ENCODE data around the gene BSN. TPM values are rescaled to one million over a fixed set of nuclear protein-coding genes. Genes with fewer than 3 reads are reported as not detected.
"Not testable (repeated sequence)": the region's sequence is repeated elsewhere in the genome, so short reads cannot be mapped to it uniquely, and the experiment has no call there.

BSN gene
- total RNA-seq, 2 donors from 2014 or later: 0.82 to 11.6 TPM

DNA sequence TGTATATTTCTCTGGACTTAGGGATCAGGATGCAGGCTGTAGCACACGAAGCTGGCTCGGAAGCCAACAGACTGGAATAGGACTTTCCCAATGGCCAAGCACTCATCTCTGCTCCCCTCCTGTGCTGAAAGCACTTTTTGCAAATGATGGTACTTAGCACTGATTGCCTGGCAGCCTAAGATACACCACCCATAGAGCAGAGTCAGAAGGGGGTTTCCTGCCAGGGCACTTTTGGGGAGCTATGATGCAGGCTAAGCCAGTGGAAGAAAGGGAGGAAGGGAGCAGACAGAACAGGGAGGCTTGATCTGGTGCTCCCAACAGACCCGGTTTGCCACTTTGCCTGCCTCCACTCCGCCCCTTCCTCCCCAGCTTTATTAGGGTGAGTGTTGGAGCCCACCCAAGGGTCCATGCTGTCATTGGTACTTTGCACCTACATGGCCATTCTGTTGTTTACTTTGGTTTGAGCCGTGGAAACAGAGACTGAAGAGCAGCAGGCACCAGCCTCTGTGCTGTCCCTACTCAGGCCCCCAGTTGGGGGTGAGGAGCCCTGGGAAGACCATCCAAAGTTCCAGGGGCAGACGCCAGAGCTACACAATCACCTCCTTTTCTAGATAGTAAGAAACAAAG lies 15.9 kb downstream of the BSN start:
- WGBS: 54% methylated on average over 6 of the region's 6 CpGs
- H3K27ac ChIP-seq: no peak overlapping the region
- no peak overlapping the region for H3K4me3 ChIP-seq
- H3K4me1 ChIP-seq (replicated peaks): no peaks in the 10 kb centered on the region
- intact Hi-C loops (cut with DNase I): no loop called here
- no peak for TF ChIP-seq POLR2AphosphoS5 (IDR thresholded peaks at IDR 0.05)
- TF ChIP-seq, protein P1, sequence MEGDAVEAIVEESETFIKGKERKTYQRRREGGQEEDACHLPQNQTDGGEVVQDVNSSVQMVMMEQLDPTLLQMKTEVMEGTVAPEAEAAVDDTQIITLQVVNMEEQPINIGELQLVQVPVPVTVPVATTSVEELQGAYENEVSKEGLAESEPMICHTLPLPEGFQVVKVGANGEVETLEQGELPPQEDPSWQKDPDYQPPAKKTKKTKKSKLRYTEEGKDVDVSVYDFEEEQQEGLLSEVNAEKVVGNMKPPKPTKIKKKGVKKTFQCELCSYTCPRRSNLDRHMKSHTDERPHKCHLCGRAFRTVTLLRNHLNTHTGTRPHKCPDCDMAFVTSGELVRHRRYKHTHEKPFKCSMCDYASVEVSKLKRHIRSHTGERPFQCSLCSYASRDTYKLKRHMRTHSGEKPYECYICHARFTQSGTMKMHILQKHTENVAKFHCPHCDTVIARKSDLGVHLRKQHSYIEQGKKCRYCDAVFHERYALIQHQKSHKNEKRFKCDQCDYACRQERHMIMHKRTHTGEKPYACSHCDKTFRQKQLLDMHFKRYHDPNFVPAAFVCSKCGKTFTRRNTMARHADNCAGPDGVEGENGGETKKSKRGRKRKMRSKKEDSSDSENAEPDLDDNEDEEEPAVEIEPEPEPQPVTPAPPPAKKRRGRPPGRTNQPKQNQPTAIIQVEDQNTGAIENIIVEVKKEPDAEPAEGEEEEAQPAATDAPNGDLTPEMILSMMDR (IDR thresholded peaks at IDR 0.05): no peak
- TF ChIP-seq POLR2A (IDR thresholded peaks at IDR 0.05): no peak
- no peaks in the 10 kb centered on the region for H3K36me3 ChIP-seq
- DNase-seq (ENCODE audit: low spot score): no peak
- no peaks in the 10 kb centered on the region for H3K9me3 ChIP-seq
- no peaks in the 10 kb centered on the region for H3K27me3 ChIP-seq (replicated peaks; ENCODE audit: insufficient read depth)

DNA sequence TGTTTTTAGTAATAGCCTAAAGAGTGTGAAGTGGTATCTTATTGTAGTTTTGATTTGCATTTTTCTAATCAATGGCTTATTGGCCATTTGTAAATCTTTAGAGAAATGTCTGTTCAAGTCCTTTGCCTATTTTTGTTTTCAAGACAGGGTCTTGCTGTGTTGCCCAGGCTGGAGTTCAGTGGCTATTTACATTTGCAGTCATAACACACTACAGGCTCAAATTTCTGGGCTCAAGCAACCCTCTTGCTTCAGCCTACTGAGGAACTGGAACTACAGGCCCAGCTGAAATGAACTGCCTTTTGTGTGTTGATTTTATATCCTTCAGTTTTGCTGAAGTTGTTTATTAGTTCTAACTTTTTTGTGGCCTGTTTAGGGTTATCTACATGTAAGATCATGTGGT lies 27.9 kb downstream of the BSN start:
- DNase-seq (ENCODE audit: low spot score): no peak
- Histone ChIP-seq H3K36me3 (no peaks in the 10 kb centered on the region), H3K27me3 (replicated peaks; ENCODE audit: insufficient read depth) (no peaks in the 10 kb centered on the region), H3K9me3 (no peaks in the 10 kb centered on the region), H3K4me1 (replicated peaks) (no peaks in the 10 kb centered on the region), H3K4me3 (no peak overlapping the region), H3K27ac (no peak overlapping the region)
- TF ChIP-seq, protein P1 (IDR thresholded peaks at IDR 0.05): no peak
- TF ChIP-seq POLR2AphosphoS5 (IDR thresholded peaks at IDR 0.05) (no peak), POLR2A (IDR thresholded peaks at IDR 0.05) (no peak)
- intact Hi-C loops (cut with DNase I): no loop called here

DNA sequence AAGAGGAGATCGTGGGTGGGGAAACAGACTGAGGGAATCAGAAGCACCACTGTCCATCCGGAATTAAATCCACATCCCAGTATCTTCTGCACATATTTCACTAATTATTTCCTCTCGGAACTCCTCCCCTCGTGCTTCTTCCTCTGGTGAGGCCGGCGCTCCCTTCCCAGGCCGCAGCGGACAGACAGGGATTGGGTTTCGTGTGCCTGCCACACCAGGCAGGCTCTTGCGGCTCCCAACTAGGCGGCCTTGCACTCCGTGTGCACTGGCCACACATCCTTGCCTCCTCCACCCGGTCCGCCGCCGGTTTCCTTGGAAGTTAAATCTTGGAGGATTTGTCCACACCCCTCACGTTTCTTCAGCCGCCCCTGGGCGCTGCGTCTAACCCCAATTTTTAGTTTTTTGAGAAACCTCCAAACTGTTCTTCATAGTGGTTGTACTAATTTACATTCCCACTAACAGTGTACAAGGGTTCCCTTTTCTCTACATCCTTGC lies 31.0 kb downstream of the BSN start:
- H3K36me3 ChIP-seq; H3K4me1 ChIP-seq (replicated peaks); H3K27ac ChIP-seq; H3K4me3 ChIP-seq; H3K27me3 ChIP-seq (replicated peaks; ENCODE audit: insufficient read depth); intact Hi-C loops (cut with DNase I); DNase-seq (ENCODE audit: low spot score); H3K9me3 ChIP-seq: not testable (repeated sequence)
- WGBS: 88% methylated on average over 20 of the region's 20 CpGs

DNA sequence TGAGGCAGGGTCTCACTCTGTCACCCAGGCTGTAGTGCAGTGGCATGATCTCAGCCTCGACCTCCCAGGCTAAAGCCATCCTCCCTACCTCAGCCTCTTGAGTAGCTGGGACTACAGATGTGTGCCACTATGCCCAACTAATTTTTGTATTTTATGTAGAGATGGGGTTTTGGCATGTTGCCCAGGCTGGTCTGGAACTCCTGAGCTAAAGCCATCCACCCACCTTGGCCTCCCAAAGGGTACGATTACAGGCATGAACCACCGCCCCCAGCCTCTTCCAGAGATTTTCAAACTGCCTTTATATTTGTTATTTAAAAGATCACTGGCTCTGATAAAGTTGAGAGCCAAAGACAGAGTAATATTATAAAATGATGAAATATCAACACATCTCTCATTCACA lies 37.3 kb downstream of the BSN start:
- 59% methylated on average over 3 of the region's 3 CpGs for WGBS
- H3K36me3 ChIP-seq: no peaks in the 10 kb centered on the region
- no peaks in the 10 kb centered on the region for H3K27me3 ChIP-seq (replicated peaks; ENCODE audit: insufficient read depth)
- no peaks in the 10 kb centered on the region for H3K4me1 ChIP-seq (replicated peaks)
- no peak for DNase-seq (ENCODE audit: low spot score)
- no peaks in the 10 kb centered on the region for H3K9me3 ChIP-seq
- intact Hi-C loops (cut with DNase I): no loop called here
- no peak overlapping the region for H3K27ac ChIP-seq
- H3K4me3 ChIP-seq: no peak overlapping the region
- no peak for TF ChIP-seq POLR2AphosphoS5 (IDR thresholded peaks at IDR 0.05)
- no peak for TF ChIP-seq POLR2A (IDR thresholded peaks at IDR 0.05)
- TF ChIP-seq, protein P1 (IDR thresholded peaks at IDR 0.05): no peak

DNA sequence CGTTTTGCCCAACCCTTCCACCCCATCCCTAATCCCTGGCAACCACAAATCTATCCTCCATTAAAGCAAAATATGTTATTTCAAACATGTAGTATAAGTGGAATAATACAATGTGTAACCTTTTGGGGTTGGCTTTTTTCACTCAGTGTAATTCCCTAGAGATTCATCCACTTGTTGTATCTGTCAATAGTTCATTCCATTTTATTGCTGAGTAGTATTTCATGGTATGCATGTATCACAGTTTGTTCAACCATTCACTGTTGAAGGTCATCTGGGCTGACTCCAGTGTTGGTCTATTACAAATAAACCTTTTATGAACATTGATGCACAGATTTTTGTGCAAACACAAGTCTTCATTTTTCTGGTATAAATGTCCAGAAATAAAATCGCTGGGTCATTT lies 38.8 kb downstream of the BSN start:
- 58% methylated on average over 2 of the region's 2 CpGs for WGBS
- no peaks in the 10 kb centered on the region for H3K27me3 ChIP-seq (replicated peaks; ENCODE audit: insufficient read depth)
- no peaks in the 10 kb centered on the region for H3K9me3 ChIP-seq
- H3K4me1 ChIP-seq (replicated peaks): no peaks in the 10 kb centered on the region
- DNase-seq (ENCODE audit: low spot score): no peak
- no peak overlapping the region for H3K4me3 ChIP-seq
- H3K27ac ChIP-seq: no peak overlapping the region
- TF ChIP-seq POLR2A (IDR thresholded peaks at IDR 0.05) (no peak), POLR2AphosphoS5 (IDR thresholded peaks at IDR 0.05) (no peak)
- TF ChIP-seq, protein P1 (IDR thresholded peaks at IDR 0.05): no peak
- intact Hi-C loops (cut with DNase I): no loop called here
- H3K36me3 ChIP-seq: no peaks in the 10 kb centered on the region
